Stimulated activated CD4-positive, alpha-beta T cell treated with anti-CD3 and anti-CD28 coated beads, Interleukin-4, amount 100 ng/mL, for 48 hours (primary cell): ENCODE data around the gene MYCBP2.
"Not testable (repeated sequence)": the region's sequence is repeated elsewhere in the genome, so short reads cannot be mapped to it uniquely, and the experiment has no call there.

ENCODE experiments used
- DNase-seq, 2 donors: peaks; one replicate each; pipeline ENCODE4 v3.0.0-alpha.2; 2020; ENCODE audit warnings: low read depth in 2 of 2

Gene MYCBP2, protein sequence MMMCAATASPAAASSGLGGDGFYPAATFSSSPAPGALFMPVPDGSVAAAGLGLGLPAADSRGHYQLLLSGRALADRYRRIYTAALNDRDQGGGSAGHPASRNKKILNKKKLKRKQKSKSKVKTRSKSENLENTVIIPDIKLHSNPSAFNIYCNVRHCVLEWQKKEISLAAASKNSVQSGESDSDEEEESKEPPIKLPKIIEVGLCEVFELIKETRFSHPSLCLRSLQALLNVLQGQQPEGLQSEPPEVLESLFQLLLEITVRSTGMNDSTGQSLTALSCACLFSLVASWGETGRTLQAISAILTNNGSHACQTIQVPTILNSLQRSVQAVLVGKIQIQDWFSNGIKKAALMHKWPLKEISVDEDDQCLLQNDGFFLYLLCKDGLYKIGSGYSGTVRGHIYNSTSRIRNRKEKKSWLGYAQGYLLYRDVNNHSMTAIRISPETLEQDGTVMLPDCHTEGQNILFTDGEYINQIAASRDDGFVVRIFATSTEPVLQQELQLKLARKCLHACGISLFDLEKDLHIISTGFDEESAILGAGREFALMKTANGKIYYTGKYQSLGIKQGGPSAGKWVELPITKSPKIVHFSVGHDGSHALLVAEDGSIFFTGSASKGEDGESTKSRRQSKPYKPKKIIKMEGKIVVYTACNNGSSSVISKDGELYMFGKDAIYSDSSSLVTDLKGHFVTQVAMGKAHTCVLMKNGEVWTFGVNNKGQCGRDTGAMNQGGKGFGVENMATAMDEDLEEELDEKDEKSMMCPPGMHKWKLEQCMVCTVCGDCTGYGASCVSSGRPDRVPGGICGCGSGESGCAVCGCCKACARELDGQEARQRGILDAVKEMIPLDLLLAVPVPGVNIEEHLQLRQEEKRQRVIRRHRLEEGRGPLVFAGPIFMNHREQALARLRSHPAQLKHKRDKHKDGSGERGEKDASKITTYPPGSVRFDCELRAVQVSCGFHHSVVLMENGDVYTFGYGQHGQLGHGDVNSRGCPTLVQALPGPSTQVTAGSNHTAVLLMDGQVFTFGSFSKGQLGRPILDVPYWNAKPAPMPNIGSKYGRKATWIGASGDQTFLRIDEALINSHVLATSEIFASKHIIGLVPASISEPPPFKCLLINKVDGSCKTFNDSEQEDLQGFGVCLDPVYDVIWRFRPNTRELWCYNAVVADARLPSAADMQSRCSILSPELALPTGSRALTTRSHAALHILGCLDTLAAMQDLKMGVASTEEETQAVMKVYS (N-terminal part only)

DNA sequence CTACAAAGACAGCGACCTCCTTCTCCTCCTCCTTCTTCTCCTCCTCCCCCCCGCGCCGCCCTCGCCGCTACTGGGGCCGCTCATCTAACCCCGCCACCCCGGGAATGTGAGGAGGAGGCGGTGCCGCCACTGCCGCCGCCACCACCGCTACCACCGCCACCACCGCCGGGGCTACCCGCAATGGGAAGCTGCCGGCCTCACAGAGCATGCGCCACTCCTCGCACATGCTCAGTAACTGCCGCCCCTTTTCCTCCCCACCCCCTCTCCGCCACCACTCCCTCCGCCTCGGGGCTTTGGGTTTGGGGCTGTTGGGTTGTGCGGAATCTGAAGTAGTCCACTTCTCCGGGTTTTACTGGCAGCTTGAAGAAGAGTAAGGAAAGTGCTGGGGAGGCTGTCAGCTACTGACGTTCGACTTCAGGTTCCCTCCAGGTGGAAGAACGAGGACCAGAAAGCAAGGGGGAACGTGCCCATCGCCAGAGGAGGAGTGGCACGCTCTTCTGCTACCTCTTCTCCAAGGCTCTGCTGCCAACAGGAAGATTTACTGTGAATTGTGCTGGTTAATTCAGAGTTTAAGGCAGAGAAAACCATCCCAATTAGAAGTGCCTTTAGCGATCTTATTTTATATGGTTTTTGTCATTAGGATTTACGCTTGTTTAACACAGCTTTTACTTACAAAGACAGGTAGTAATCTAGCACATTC, at the start of gene MYCBP2:
Gene MYCBP2 (minus strand): TSS at position 190 of the 700 bp plus-strand sequence. CDS start 319 bp downstream, outside the sequence.
- DNase-seq = peak; percentile 91 to 96

DNA sequence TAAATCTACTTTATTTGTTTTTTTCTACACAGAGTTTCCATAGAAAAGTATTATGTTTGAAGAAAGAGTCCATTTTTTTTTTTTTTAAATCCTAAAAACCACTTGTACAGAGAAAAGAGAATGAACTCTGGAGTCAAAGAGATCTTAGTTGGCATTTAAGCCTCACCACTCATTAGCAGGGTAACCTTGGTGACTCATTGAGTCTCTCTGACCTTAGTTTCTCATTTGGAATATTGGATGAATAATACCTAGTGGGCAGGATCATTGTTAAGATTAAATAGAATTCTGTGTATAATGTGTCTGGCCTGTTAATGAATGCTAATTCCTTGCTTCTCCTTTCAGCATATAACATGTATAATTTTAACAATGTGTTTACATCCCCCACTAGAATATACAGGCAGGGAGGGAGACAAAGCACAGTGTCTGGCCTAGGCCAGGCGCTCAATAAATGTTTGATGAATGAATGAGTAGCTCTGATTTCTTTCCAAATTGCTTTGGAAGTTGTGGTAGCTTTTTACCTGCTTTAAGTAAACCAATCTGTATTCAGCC, 48.7 kb upstream of the MYCBP2 start:
- no peak for DNase-seq

DNA sequence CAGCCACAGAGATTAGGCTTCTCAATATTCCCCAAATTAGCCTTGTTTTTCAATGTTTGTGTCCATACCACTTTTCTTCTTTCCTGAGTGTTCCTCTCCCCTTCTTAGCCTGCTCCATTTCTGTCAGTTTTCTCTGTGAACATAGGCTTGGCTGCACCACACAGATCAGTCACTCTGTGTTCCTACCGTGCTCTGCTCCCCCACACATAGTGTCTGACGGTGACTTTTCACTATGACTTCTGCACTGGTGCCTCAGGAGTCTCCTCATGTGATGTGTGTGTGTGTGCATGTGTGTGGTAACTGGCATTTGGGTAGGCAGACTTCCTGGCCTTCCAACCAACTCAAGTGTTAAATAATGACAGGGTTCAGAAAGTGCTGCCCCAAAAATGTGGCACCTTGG, 47.9 kb upstream of the MYCBP2 start:
- DNase-seq = no peak

DNA sequence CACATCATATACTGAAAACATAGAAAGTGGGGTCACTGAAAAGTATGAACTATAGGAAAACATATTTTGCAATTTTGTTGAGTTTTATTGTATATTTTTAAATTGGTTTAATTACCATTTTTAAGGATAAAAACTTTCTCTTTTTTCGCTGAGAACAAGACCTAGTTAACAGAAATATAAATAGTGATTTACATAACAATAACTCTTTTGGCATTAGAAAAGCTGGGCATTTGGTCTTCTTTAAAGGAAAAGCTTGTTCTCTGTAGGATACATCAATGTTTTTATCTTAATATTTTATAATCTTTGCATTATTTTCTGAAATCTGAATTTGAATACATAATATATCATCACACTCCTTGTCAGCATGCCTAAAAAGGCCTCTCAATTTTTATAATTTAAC, 47.4 kb upstream of the MYCBP2 start:
- DNase-seq = no peak

DNA sequence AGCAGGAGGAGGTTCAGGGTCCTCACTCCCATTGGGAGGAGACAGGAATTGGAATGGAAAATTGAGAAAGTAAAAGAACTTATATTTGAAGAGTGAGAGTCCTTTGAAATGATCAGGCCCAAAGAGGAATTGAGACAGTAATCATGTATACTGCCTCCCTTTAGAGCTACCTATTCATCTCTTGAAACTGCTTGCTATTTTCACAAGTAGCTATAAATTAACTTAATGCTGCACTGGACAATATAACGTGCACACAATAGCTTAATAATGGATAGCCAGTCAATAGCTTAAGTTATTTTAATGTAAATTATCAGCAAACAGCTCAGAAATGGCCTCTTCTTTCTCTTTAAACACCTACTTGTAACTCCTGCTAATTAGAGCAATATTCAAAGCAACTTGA, 46.6 kb upstream of the MYCBP2 start:
- DNase-seq = no peak

DNA sequence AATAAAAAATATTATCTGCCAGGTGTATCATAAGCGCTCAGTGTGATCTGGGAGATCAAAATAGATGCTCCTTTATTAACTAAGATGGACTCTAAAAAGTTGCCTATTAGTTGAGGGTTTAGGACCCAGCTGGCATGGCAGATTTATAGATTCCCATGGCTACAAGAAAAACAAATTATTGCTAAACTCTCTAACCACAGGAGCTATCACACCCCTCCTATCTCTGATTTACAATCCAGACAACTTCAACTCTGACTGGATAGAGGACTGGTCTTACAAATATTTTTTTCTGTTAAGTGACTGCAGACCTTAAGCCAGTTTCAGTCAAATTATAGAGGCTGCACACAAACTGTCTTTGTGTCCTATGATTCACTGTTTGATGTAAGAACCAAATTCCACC, 45.4 kb upstream of the MYCBP2 start:
- no peak for DNase-seq

DNA sequence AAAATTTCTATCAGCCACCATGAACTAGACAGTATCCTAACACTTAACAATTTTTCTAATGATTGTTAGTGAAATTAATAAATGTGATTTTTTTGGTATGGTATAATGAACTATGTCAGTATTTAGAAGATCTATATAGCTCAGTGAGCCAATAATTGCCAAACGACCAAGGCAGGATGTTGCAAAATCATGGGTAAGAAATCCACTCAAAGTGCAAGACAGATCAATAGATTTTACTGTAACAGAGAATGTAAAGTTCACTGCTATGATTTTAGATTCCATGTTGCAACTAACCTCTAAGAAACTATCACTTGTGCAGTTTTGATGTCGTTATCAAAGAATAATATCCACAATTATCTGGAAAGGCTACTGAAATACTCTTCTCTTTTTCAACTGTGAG, 44.0 kb upstream of the MYCBP2 start:
- no peak for DNase-seq

DNA sequence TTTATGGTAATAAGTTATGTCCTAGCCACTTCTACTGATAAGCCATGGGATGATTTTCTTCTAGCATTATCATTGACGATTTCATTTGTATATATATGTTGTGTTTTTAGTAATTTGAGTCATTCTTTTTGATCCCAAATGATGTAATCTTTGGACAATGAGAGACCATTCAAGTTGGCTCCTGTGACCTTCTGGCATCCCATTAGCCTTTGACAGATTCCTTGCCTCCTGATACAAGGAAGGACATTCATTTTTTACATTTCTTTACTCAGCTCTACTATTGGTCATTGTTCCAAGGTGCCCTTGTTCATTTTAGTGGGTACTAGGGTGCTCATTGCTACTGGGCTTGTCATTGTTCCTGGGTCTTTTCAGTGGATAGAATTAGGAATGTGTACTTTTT, 35.3 kb upstream of the MYCBP2 start:
- no peak for DNase-seq

DNA sequence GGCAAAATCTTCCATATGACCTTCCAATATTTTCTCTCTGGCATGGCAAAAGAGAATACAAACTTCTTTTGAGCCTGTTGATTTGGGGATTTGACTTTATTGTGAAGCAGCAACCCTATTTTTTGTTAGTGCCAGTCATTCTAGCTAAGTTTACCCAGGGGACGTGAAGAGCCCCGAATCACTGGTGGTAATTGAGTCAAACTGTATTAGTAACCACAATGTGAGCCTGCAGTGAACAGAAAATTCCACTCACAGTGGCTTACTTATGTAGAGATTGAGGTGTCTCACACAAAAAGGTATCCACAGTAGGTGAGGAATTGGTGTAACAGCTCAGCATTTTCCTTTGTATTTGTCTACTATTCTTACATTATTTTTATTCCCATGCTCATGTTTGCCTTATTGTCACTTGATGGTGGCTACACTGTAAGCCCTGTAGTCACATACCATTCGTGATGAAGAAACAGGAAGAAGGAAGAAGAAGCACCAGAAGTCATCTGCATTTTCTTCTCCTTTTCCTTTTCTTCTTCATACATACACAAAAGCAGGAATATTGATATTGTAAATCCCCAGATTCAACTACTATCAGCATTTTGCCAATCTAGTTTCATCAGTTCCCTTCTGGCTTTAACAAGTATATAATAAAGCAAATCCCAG, 33.3 kb upstream of the MYCBP2 start:
- no peak for DNase-seq

DNA sequence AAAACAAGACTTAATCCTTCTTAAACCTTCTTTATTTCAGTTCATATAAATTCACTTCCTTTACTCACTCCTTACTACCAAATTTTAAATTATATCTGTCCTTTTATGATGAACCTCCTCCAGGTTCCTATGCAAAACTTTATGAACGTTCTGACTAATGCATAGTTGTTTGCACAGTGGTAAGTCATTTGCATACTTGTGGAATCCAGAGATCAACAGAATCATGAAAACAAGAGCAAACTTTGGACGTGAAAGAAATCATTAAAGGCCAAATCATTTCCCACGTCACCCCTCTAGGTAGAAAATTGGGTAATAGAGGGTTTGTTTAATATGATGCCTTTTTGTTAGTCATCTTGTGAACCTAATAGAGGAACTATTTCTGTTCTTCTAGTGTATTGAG, 32.3 kb upstream of the MYCBP2 start:
- DNase-seq = no peak

DNA sequence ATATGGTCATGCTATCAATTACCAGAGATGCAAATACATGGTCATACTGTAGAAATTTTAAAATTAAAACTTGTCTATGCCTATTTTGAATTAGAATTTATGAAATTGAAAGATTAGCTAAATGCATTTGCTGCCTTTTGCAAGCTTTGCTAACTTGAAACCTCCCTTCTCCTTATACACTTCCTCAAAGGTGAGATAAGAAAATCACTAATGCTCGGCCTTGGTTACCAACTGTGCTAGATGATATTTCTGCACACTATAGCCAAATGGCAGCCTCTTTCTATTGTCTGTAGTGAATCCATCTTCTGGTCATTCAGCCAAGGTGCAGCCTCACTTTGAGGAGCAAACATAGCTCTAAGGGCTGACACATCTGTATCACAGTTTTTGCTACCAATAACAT, 31.1 kb upstream of the MYCBP2 start:
- no peak for DNase-seq

DNA sequence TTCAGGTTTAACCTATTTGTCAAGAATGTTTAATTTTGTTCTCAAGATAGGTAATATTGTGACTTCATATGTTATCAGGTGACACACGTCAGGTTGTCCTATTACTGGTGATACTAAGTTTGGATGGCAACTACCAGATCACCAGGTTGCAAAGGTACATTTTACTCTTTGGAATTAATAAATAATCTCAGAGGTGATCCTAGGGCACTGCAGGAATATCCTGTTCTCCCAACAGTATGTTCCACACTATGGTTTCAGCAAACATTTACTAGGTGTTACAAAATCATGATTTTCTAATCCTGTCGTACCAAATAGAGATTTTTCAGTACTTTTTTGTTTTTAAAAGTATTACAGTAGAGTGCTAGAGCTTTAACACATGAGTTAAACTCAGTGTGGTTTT, 29.3 kb upstream of the MYCBP2 start:
- DNase-seq = no peak

DNA sequence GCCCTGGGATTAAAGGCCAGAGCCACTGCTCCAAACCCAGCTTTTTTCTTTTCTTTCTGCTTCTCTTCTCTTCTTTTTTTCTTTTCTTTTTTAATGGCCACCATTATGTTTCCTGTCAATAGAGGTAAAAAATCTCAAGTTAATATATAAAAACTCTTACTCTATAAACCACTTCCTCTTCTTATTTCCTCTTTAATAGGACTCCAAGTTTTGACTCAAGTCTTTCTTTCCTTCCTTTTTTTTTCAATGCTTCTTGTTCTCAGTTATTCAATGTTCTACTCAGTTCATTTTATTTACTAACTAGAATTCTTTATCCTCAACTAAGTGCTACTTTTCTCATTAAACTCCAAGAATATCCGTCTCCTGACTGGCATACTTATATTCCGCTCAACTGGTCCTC, 27.1 kb upstream of the MYCBP2 start:
- DNase-seq = no peak

DNA sequence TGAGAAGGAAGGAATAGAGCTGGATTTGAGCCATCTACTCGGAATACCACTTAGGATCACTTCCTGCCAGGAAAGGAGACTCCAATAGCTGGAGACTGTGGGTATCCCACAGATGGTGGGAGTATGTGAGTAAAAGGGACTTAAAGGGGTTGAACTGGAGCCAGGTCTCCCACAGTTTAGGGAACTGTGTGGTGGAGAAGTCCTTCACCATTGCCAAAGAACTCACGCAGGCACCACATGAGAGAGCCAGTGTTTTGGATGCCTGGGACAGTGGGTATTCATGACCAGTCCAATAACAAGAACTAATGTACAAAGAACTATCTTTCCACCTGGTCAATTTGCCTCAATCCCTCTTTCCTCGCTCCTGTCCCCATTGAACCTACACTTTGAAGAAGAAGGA, 24.4 kb upstream of the MYCBP2 start:
- no peak for DNase-seq

DNA sequence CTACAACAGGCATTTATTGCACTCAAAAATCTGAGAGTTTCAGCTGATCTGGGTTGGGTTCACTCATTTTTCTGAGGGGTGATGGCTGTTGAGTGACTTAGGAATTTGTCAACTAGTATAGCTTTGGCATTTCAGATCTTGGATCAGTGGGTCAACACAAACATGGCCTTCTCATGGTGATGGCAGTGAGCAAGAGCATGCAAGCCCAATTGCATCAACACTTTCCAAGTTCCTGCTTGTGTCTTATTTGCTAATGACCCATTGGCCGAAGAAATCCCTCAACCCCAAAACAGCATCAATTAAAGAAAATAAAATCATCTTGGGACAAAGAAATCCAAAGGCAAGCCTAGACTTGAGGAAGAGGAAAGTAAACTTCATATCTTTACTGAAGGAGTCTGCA, 23.9 kb upstream of the MYCBP2 start:
- no peak for DNase-seq

DNA sequence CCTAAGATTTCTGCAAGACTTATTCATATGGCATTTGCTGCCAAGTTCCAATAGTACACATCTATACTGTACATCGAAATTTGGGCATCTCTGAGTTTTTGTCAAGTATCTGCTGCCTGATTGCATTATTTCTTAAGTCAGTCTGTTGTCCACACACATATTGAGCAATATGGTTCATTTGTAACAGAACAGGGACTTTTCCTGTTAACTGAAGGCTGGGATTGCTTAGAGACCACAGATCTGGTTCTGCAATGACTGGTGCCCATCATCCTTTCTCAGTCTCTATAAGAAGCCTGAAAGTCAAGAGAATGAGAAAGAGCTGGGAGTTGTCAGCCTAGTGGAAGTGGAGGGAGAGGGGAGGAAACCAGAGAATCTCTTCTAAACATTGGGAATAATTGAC, 22.5 kb upstream of the MYCBP2 start:
- no peak for DNase-seq

DNA sequence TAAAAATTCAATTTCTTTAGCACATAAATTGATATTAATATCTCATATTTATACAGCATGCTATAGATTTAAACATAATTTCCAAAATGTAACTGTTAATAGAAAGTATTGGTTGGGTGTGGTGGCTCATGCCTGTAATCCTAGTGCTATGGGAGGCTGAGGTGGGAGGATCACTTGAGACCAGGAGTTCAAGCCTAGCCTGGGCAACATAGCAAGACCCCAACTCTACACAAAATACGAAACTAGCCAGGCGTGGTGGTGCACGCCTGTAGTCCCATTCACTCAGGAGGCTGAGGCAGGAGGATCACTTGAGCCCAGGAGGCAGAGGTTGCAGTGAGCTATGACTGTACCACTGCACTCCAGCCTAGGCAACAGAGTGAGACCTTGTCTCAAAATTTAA, 20.5 kb upstream of the MYCBP2 start:
- DNase-seq = not testable (repeated sequence)

DNA sequence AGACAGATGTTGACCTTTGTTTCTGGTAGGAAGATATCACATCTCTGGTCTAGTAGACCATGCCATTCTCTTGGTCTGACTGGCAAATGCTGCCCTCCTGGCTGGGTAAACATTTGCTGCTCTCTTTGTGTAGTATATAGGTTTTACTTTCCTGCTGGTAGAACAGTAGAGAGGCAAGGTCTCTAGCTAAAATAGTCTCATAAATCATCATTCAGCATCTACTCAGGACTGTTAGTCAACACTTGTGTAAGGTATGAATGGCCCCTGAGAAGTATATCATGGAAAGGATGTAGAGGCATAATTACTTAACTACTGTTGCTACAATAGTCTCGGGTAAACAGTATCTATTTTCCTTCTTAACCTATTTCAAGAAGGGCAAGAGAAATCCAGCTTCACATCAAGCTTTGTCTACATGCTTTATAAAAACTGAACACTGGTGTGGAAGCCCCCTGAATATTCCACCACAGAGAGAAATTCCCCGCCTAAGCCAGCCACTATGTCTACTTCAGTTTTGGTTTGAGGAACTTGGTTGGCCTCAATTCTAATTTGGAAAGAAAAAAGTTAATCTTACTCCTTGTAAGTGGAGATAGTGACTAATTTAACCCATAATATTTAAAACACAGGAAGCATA, 18.4 kb upstream of the MYCBP2 start:
- no peak for DNase-seq

DNA sequence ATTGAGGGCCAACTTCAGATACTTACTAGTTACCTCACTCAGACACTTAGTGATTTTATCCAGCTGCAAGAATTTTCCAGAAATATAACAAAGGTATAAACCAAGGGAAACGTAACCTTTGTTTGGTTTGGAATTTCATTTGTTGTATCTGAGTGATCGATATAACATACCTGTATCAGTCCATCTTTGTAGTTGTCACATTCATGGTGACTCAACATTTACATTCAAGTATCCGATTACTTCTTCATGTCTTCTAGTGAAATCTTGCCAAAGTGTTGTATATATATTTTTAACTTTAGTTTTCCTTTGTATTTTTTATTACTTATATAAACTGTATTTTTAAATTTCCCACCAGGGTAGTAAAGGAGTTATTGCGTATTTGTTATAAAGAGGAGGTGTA, 16.9 kb upstream of the MYCBP2 start:
- no peak for DNase-seq

DNA sequence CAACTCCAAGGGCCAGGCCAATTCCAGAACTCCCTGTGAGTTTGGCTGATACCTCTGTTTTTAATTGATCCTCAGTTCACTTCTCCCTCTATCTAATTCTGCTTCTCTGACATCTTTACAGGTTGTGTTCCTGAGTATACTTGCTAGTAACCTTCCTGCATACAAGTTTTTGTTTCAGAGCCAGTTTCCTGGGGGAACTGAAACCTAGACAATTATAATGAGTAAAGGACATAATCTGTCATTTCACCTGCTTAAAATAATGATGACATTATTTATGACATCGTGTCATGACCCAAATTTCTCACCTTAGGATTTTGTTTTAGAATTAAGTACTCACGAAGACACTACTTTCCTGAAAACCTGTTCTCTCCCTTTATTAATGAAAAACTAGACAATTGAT, 12.5 kb upstream of the MYCBP2 start:
- DNase-seq = no peak
